ENCODE results near the gene GIPC1. TPM values are rescaled to one million over a fixed set of nuclear protein-coding genes. Genes with fewer than 3 reads are reported as not detected.
"Not testable (repeated sequence)": the region's sequence is repeated elsewhere in the genome, so short reads cannot be mapped to it uniquely, and the experiment has no call there.

The GIPC1 gene
- total RNA-seq, 1 donor from 2014 or later = 23.6 TPM

DNA sequence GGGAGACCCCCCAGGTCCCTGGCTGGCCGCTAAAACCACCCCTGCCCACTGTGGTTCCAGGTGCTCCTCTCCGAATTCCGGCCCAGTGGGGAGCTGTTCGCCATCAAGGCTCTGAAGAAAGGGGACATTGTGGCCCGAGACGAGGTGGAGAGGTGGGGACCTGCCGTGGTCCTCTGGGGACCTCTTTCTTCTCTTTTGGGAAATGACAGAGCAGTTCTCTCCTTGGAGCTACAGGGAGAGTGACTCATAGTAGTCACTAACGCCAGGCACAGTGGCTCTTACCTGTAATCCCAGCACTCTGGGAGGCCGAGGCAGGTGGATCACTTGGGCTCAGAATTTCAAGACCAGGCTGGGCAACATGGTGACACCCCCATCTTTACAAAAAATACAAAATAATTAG, 28.1 kb downstream of the GIPC1 start:
- DNase-seq (ENCODE audit: low spot score) = no peak
- TF ChIP-seq EZH2phosphoT487 (IDR thresholded peaks at IDR 0.05) (no peak), EZH2 (IDR thresholded peaks at IDR 0.05) (no peak)
- TF ChIP-seq, protein P1, sequence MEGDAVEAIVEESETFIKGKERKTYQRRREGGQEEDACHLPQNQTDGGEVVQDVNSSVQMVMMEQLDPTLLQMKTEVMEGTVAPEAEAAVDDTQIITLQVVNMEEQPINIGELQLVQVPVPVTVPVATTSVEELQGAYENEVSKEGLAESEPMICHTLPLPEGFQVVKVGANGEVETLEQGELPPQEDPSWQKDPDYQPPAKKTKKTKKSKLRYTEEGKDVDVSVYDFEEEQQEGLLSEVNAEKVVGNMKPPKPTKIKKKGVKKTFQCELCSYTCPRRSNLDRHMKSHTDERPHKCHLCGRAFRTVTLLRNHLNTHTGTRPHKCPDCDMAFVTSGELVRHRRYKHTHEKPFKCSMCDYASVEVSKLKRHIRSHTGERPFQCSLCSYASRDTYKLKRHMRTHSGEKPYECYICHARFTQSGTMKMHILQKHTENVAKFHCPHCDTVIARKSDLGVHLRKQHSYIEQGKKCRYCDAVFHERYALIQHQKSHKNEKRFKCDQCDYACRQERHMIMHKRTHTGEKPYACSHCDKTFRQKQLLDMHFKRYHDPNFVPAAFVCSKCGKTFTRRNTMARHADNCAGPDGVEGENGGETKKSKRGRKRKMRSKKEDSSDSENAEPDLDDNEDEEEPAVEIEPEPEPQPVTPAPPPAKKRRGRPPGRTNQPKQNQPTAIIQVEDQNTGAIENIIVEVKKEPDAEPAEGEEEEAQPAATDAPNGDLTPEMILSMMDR (IDR thresholded peaks at IDR 0.05) = no peak
- peaks cover 7% of the 10 kb centered on the region for H3K36me3 Mint-ChIP-seq
- Histone ChIP-seq H3K9ac (no peak overlapping the region), H3K27me3 (peaks cover 4% of the 10 kb centered on the region), H4K20me1 (ENCODE audit: low read depth) (peaks cover 10% of the 10 kb centered on the region), H3K4me1 (peaks cover 5% of the 10 kb centered on the region), H3K27ac (no peak overlapping the region), H3K9me3 (ENCODE audit: low read depth) (no peaks in the 10 kb centered on the region), H3K4me2 (no peak overlapping the region), H3F3A (ENCODE audit: low read depth) (peaks cover 9% of the 10 kb centered on the region), H3K36me3 (no peaks in the 10 kb centered on the region), H3K79me2 (ENCODE audit: low read depth) (no peaks in the 10 kb centered on the region), H2AFZ (replicated peaks) (no peak overlapping the region), H3K4me3 (no peak overlapping the region)
- no peak overlapping the region for H3K4me3 Mint-ChIP-seq
- no peak overlapping the region for H3K27ac Mint-ChIP-seq
- peaks cover 2% of the 10 kb centered on the region for H3K27me3 Mint-ChIP-seq (ENCODE audit: insufficient read depth, low read depth)
- H3K4me1 Mint-ChIP-seq = peaks cover 1% of the 10 kb centered on the region
- no peaks in the 10 kb centered on the region for H3K9me3 Mint-ChIP-seq

- no peak overlapping the region for H2AFZ ChIP-seq (replicated peaks)
- H3F3A ChIP-seq (ENCODE audit: low read depth) = peaks cover 7% of the 10 kb centered on the region
- no peak for TF ChIP-seq EZH2phosphoT487 (IDR thresholded peaks at IDR 0.05)
- TF ChIP-seq EZH2 (IDR thresholded peaks at IDR 0.05) = no peak
- TF ChIP-seq, protein P1 (IDR thresholded peaks at IDR 0.05) = no peak
- H4K20me1 ChIP-seq (ENCODE audit: low read depth) = peaks cover 10% of the 10 kb centered on the region
- no peaks in the 10 kb centered on the region for H3K4me1 Mint-ChIP-seq
- H3K4me3 Mint-ChIP-seq = no peak overlapping the region
- DNase-seq (ENCODE audit: low spot score) = no peak
- peaks cover under 1% of the 10 kb centered on the region for H3K4me1 ChIP-seq
- no peak overlapping the region for H3K27ac ChIP-seq
- H3K27me3 ChIP-seq = peaks cover under 1% of the 10 kb centered on the region
- no peak overlapping the region for H3K27ac Mint-ChIP-seq
- H3K4me2 ChIP-seq = no peak overlapping the region
- no peak overlapping the region for H3K9ac ChIP-seq
- H3K79me2 ChIP-seq (ENCODE audit: low read depth) = no peaks in the 10 kb centered on the region
- peaks cover 7% of the 10 kb centered on the region for H3K36me3 Mint-ChIP-seq
- H3K9me3 ChIP-seq (ENCODE audit: low read depth) = no peaks in the 10 kb centered on the region
- H3K27me3 Mint-ChIP-seq (ENCODE audit: insufficient read depth, low read depth) = peaks cover 2% of the 10 kb centered on the region
- no peaks in the 10 kb centered on the region for H3K9me3 Mint-ChIP-seq
- H3K36me3 ChIP-seq = no peaks in the 10 kb centered on the region
- no peak overlapping the region for H3K4me3 ChIP-seq
Measured at GRCh38 chr19:14467391-14467790, 28.5 kb downstream of the GIPC1 start.

- no peak overlapping the region for H3K4me2 ChIP-seq
- no peaks in the 10 kb centered on the region for H3K9me3 ChIP-seq (ENCODE audit: low read depth)
- H3K9ac ChIP-seq = no peak overlapping the region
- H3K36me3 ChIP-seq = no peaks in the 10 kb centered on the region
- Mint-ChIP-seq H3K36me3 (peaks cover 7% of the 10 kb centered on the region), H3K27me3 (ENCODE audit: insufficient read depth, low read depth) (peaks cover 2% of the 10 kb centered on the region), H3K9me3 (no peaks in the 10 kb centered on the region), H3K4me1 (no peaks in the 10 kb centered on the region), H3K4me3 (no peak overlapping the region), H3K27ac (no peak overlapping the region)
- no peak overlapping the region for H3K27ac ChIP-seq
- H3K27me3 ChIP-seq = no peaks in the 10 kb centered on the region
- no peaks in the 10 kb centered on the region for H3K79me2 ChIP-seq (ENCODE audit: low read depth)
- no peaks in the 10 kb centered on the region for H3F3A ChIP-seq (ENCODE audit: low read depth)
- H4K20me1 ChIP-seq (ENCODE audit: low read depth) = no peaks in the 10 kb centered on the region
- H3K4me3 ChIP-seq = no peak overlapping the region
- H3K4me1 ChIP-seq = no peaks in the 10 kb centered on the region
- H2AFZ ChIP-seq (replicated peaks) = no peak overlapping the region
- DNase-seq (ENCODE audit: low spot score) = no peak
- TF ChIP-seq EZH2 (IDR thresholded peaks at IDR 0.05) = no peak
- TF ChIP-seq, protein P1 (IDR thresholded peaks at IDR 0.05) = no peak
- TF ChIP-seq EZH2phosphoT487 (IDR thresholded peaks at IDR 0.05) = no peak
Measured at GRCh38 chr19:14463747-14464146, 32.2 kb downstream of the GIPC1 start.

DNA sequence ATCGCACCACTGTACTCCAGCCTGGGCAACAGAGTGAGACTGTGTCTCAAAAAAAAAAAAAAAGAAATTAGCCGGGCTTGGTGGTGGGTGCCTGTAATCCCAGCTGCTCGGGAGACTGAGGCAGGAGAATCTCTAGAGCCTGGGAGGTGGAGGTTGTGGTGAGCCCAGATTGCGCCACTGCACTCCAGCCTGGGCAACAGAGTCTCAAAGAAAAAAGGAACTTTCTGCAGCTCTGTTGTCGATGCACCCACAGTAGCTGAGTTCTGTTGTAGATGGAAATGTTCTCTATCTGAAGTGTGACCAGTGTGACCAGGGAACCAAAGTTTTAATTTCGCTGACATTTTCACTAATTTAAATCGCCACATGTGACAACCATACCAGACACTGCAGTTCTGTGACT, 33.5 kb downstream of the GIPC1 start:
- not testable (repeated sequence) for H3K36me3 Mint-ChIP-seq; H3K9me3 ChIP-seq (ENCODE audit: low read depth); H3K4me3 ChIP-seq; H3K79me2 ChIP-seq (ENCODE audit: low read depth); DNase-seq (ENCODE audit: low spot score); H3K4me1 ChIP-seq; H3K4me1 Mint-ChIP-seq; H3K27ac ChIP-seq; H3K36me3 ChIP-seq; H3K27me3 Mint-ChIP-seq (ENCODE audit: insufficient read depth, low read depth); H3K9me3 Mint-ChIP-seq; H4K20me1 ChIP-seq (ENCODE audit: low read depth); H3F3A ChIP-seq (ENCODE audit: low read depth); H3K4me2 ChIP-seq; H3K27me3 ChIP-seq; H2AFZ ChIP-seq (replicated peaks); H3K27ac Mint-ChIP-seq; H3K9ac ChIP-seq; H3K4me3 Mint-ChIP-seq
